HFF-Myc (cell line): ENCODE measurements around the gene CCDC3.
"Not testable (repeated sequence)": the region's sequence is repeated elsewhere in the genome, so short reads cannot be mapped to it uniquely, and the experiment has no call there.

Experiments
- DNase-seq: peaks from one replicate; pipeline ENCODE4 v3.0.0-alpha.2; 2011; ENCODE audit warnings: low read depth; ENCODE audit errors: extremely low read depth
- H3K4me3 ChIP-seq: replicated peaks from 2 replicates; pipeline ENCODE4 v1.5.1; 2011; ENCODE audit warnings: low read depth, mild to moderate bottlenecking, control low read depth, low read length
- TF ChIP-seq, protein P1 (sequence below): IDR thresholded peaks from 2 replicates; pipeline ENCODE4 v1.5.1; 2012; ENCODE audit warnings: mild to moderate bottlenecking, low read depth, low read length, control low read depth; ENCODE audit errors: missing control alignments

Gene CCDC3

GRCh38 chr10:12875100-12875499 lies 126.4 kb downstream of the CCDC3 start:
- TF ChIP-seq, protein P1, sequence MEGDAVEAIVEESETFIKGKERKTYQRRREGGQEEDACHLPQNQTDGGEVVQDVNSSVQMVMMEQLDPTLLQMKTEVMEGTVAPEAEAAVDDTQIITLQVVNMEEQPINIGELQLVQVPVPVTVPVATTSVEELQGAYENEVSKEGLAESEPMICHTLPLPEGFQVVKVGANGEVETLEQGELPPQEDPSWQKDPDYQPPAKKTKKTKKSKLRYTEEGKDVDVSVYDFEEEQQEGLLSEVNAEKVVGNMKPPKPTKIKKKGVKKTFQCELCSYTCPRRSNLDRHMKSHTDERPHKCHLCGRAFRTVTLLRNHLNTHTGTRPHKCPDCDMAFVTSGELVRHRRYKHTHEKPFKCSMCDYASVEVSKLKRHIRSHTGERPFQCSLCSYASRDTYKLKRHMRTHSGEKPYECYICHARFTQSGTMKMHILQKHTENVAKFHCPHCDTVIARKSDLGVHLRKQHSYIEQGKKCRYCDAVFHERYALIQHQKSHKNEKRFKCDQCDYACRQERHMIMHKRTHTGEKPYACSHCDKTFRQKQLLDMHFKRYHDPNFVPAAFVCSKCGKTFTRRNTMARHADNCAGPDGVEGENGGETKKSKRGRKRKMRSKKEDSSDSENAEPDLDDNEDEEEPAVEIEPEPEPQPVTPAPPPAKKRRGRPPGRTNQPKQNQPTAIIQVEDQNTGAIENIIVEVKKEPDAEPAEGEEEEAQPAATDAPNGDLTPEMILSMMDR: no peak
- DNase-seq: no peak
- no peak overlapping the region for H3K4me3 ChIP-seq

DNA sequence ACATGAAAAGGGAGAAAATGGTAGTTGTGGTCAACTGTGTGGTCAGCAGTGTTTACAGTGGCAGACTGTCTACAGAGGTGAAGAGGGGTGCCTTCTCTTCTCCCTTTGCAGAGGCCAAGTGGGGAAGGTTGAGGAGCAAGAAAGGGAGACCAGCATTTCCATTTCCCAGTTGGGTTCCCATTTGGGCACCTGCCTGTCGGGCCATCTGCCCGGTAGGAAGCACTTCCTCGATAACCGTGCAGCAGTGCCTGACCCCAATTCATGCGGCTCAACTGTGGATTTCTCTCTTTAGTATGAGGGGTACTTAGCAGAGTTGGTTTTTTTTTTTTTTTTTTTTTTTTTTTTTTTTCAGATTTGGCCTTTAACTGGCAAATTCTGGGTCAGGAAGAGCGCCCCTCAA lies 127.0 kb downstream of the CCDC3 start:
- DNase-seq: no peak
- TF ChIP-seq, protein P1: no peak
- H3K4me3 ChIP-seq: no peak overlapping the region

DNA sequence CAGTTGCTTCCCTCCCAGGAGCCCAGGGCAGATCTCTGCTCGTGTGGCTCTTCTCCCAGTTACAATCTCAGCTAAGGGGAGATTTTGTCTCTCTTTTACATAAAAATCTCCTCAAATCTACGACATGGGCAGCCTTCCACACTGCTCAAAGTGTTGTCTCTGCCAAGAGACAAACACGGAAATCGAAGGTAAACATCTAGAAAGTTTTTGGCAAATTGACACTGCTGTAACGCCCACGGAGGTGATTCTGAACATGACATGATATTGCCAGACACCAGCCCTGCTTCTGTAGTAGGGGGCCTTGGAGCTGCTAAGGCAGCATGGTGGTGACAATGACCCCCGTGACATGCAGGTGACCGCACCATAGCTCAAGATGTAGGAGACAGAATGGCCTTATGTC lies 128.3 kb downstream of the CCDC3 start:
- no peak for DNase-seq
- H3K4me3 ChIP-seq: no peak overlapping the region
- TF ChIP-seq, protein P1: no peak

DNA sequence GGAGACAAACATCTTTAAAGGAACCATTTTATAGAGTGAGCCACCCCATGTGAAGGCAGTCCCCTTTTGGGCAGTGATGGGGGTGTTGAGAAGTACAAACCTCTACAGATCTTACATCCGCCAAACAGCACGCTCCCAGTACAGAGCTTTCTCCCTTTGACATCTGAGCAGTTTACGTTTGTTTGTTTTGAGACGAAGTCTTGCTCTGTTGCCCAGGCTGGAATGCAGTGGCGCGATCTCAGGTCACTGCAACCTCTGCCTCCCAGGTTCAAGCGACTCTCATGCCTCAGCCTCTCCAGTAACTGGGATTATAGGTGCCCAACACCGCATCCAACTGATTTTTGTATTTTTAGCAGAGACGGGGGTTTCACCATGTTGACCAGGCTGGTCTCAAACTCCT lies 128.9 kb downstream of the CCDC3 start:
- no peak for DNase-seq
- no peak overlapping the region for H3K4me3 ChIP-seq
- TF ChIP-seq, protein P1: no peak

DNA sequence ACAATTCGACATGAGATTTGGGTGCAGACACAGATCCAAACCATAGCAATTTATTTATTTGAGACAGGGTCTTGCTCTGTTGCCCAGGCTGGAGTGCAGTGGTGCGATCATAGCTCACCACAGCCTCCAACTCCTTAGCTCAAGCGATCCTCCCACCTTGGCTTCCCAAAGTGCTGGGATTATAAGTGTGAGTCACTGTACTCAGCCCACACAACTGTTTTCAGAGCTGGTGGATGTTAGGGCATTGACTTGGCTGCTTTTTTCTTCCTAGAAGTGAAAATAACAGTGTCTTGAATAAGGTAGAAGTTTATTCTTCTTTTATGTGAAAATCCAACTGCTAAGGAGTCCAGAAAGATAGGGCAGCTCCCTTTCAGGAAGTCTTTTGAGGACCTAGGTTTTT lies 132.1 kb downstream of the CCDC3 start:
- H3K4me3 ChIP-seq: no peak overlapping the region
- DNase-seq: no peak
- TF ChIP-seq, protein P1: no peak

DNA sequence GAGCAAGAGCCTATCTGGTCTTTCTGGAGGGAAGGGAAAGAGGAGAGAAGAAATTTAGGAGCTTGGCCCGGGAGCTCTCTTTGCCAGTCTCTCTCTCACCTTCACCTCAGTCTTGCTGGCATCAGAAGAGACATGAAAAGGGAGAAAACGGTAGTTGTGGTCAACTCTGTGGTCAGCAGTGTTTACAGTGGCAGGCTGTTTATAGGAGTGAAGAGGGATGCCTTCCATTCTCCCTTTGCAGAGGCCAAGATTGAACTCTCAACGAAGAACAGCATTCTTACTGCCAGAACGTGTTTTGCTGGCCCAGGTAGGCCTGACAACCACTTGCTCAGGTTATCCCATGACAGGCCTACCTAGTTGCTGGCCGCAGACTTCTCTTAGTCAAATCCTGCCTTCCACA lies 133.3 kb downstream of the CCDC3 start:
- no peak for DNase-seq
- H3K4me3 ChIP-seq: no peak overlapping the region
- TF ChIP-seq, protein P1: no peak

DNA sequence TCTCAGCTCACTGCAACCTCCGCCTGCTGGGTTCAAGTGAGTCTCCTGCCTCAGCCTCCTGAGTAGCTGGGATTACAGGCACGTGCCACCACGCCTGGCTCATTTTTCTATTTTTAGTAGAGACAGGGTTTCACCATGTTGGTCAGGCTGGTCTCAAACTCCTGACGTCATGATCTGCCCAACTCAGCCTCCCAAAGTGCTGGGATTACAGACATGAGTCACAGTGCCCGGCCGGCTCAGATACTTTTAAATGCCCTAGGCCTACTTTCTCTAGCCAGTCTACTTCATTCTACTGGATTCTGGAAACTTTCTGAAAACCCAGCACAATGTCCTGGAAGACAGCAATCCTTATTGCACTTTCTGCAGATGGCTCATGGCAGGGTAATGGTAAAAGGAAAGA lies 136.0 kb downstream of the CCDC3 start:
- DNase-seq, H3K4me3 ChIP-seq: not testable (repeated sequence)

DNA sequence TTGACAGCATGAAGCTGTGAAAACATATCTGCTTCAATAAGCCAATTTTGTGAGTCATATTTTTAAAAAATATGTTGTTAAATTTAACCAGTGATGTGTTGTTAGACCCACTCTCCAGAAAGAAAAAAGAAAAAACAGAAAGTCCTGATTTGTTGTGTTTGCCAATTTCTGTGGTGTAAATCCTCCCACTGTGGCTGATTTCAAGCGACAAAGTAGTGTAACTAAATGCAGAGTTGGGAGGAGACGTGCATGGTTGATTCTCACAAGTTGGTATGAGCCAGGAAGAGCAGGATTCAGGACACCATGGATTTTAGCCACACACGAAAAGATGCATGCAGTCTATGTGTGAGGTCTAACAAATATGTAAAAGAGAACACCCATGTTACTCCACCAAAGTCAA lies 139.1 kb downstream of the CCDC3 start:
- TF ChIP-seq, protein P1: no peak
- no peak overlapping the region for H3K4me3 ChIP-seq
- DNase-seq: no peak
